HEK293T (cell line): ENCODE results near the gene SH3RF3.

Experiments used
- CTCF ChIA-PET: fragments of 350-600 bp; formaldehyde crosslinking; extraction: SDS; loops from one replicate; lab custom pipeline; 2021; ENCODE audit warnings: antibody characterized with exemption, inconsistent platforms; lab: Yijun Ruan, JAX
- POLR2A ChIA-PET: fragments of 350-600 bp; formaldehyde crosslinking; extraction: SDS; loops from one replicate; lab custom pipeline; 2020; ENCODE audit warnings: antibody characterized with exemption, inconsistent platforms; lab: Yijun Ruan, JAX
- DNase-seq: peaks from one replicate; pipeline ENCODE4 v3.0.0; 2012; ENCODE audit warnings: mixed read lengths; ENCODE audit errors: extremely low spot score
- ARNT ChIP-seq: fragments of 450-650 bp; IDR thresholded peaks from 2 replicates; pipeline ENCODE4 v1.6.1; 2017; ENCODE audit warnings: mild to moderate bottlenecking
- BHLHE40 ChIP-seq: fragments of 450-650 bp; IDR thresholded peaks from 2 replicates; pipeline ENCODE4 v1.6.1; 2016; ENCODE audit warnings: mild to moderate bottlenecking, moderate library complexity, borderline replicate concordance
- CTBP1 ChIP-seq: fragments of 450-650 bp; IDR thresholded peaks from 2 replicates; pipeline ENCODE4 v1.6.1; 2016; ENCODE audit warnings: borderline replicate concordance
- ELF4 ChIP-seq: fragments of 450-650 bp; IDR thresholded peaks from 2 replicates; pipeline ENCODE4 v1.6.1; 2017; ENCODE audit warnings: antibody characterized with exemption
- FOXA1 ChIP-seq: fragments of 450-650 bp; IDR thresholded peaks from 2 replicates; pipeline ENCODE4 v1.6.1; 2016; ENCODE audit warnings: mild to moderate bottlenecking
- FOXK2 ChIP-seq: fragments of 450-650 bp; IDR thresholded peaks from 2 replicates; pipeline ENCODE4 v1.6.1; 2016; ENCODE audit warnings: mild to moderate bottlenecking
- FOXM1 ChIP-seq: fragments of 450-650 bp; IDR thresholded peaks from 2 replicates; pipeline ENCODE4 v1.6.1; 2017; ENCODE audit warnings: mild to moderate bottlenecking, borderline replicate concordance
- HDGF ChIP-seq: fragments of 450-650 bp; IDR thresholded peaks from 2 replicates; pipeline ENCODE4 v1.6.1; 2017; ENCODE audit warnings: antibody characterized with exemption, borderline replicate concordance
- L3MBTL2 ChIP-seq: fragments of 450-650 bp; conservative IDR thresholded peaks from 2 replicates; pipeline ENCODE4 v1.6.1; 2016; ENCODE audit warnings: mild to moderate bottlenecking
- LEF1 ChIP-seq: fragments of 450-650 bp; IDR thresholded peaks from 2 replicates; pipeline ENCODE4 v1.6.1; 2017; ENCODE audit warnings: mild to moderate bottlenecking, borderline replicate concordance
- NFRKB ChIP-seq: fragments of 450-650 bp; IDR thresholded peaks from 2 replicates; pipeline ENCODE4 v1.6.1; 2016; ENCODE audit warnings: mild to moderate bottlenecking, moderate library complexity
- PKNOX1 ChIP-seq: fragments of 450-650 bp; IDR thresholded peaks from 2 replicates; pipeline ENCODE4 v1.6.1; 2016
- SP1 ChIP-seq: fragments of 450-650 bp; IDR thresholded peaks from 2 replicates; pipeline ENCODE4 v1.6.1; 2017
- SUZ12 ChIP-seq: fragments of 450-650 bp; IDR thresholded peaks from 2 replicates; pipeline ENCODE4 v1.6.1; 2016; ENCODE audit warnings: mild to moderate bottlenecking
- TARDBP ChIP-seq: fragments of 450-650 bp; IDR thresholded peaks from 2 replicates; pipeline ENCODE4 v1.6.1; 2016
- ZNF384 ChIP-seq: fragments of 450-650 bp; IDR thresholded peaks from 2 replicates; pipeline ENCODE4 v1.6.1; 2016

SH3RF3 gene

DNA sequence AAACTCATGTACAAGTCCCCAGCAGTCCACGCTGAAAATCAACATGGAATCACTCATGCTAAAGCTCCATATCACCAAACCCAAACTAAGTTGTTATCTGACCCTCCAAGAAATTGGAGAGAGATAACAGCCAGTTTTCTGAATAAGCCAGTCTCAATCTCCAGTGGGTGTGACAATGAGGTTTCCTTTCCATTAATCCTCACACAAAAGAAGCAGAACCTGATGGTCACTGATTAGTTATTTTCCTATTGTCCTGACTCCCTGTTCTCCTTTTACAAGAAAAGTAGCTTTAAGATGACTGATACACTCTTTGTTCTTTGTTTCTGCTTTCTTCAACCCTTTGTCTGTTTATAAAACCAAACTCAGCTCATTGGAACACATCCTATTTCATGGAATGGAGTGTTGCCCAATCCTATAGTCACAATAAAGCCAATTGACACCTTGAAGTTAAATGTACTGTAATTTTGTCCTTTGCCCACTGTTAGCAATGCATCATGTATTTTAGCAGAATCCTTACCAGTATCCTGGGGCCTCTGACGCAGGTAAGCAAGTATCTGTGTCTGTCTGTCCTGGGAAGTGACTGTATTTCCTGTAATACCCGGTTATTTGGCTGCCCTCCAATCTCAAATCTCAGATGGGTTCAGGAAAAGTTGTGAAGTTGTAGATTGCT is 30.6 kb upstream of the SH3RF3 start:
- TF ChIP-seq SP1 (no peak), NFRKB (no peak), ELF4 (no peak), FOXK2 (no peak), CTBP1 (no peak), ARNT (no peak), FOXM1 (no peak), L3MBTL2 (no peak), HDGF (no peak), LEF1 (no peak), PKNOX1 (no peak), TARDBP (no peak), SUZ12 (no peak), FOXA1 (no peak), ZNF384 (no peak)
- ChIA-PET POLR2A (no interaction called here), CTCF (no interaction called here)
- no peak for DNase-seq

- ChIA-PET POLR2A (no interaction called here), CTCF (no interaction called here)
Observed at GRCh38 chr2:109098921-109099273, 30.1 kb upstream of the SH3RF3 start.

DNA sequence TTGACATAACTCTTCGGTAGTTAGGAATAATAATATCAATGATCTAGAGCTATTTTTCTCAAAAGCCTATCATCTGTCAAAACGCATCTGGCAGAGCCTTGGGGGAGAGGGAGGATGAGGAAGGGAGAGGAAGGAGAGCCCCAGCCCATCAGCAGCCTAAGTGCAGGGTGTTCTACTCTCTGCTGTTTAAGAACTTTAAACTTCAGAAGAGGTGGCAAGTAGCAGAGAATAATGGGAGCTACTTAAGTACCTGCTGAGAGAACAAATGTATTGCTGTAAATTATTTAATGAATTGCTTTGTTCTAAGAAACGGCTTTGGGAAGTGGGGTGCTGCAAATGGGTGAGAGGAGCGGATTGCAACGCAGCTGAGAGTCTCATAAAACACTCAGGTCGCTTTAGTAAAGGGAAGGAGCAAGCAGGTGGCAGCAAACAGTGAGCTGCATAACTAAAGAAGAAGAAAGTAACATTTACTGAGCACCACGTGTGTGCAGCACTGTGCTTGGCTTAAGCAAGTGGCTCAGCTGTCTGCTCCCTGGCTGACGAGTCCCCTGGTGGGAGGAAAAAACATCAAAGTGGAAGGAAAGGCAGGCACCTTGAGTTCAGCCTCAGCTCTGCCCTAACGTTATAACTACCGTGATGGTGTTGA is 26.3 kb upstream of the SH3RF3 start:
- TF ChIP-seq SP1 (no peak), NFRKB (no peak), L3MBTL2 (no peak), BHLHE40 (no peak), FOXA1 (no peak), LEF1 (no peak), PKNOX1 (no peak), HDGF (no peak), FOXK2 (no peak), ZNF384 (no peak), ARNT (no peak), SUZ12 (no peak), FOXM1 (no peak), ELF4 (no peak), TARDBP (no peak), CTBP1 (no peak)
- peak; percentile 30 for DNase-seq
- ChIA-PET POLR2A (no interaction called here), CTCF (no interaction called here)

More at GRCh38 chr2:109098921-109099273, 30.1 kb upstream of the SH3RF3 start:
- no peak for TF ChIP-seq LEF1
- TF ChIP-seq CTBP1: no peak
- no peak for TF ChIP-seq FOXM1
- TF ChIP-seq ARNT: no peak
- no peak for TF ChIP-seq FOXK2
- TF ChIP-seq SP1: no peak
- no peak for TF ChIP-seq HDGF
- no peak for TF ChIP-seq PKNOX1
- no peak for TF ChIP-seq BHLHE40
- no peak for TF ChIP-seq FOXA1
- TF ChIP-seq SUZ12: no peak
- no peak for TF ChIP-seq NFRKB
- no peak for TF ChIP-seq ZNF384
- no peak for TF ChIP-seq ELF4
- DNase-seq: no peak

DNA sequence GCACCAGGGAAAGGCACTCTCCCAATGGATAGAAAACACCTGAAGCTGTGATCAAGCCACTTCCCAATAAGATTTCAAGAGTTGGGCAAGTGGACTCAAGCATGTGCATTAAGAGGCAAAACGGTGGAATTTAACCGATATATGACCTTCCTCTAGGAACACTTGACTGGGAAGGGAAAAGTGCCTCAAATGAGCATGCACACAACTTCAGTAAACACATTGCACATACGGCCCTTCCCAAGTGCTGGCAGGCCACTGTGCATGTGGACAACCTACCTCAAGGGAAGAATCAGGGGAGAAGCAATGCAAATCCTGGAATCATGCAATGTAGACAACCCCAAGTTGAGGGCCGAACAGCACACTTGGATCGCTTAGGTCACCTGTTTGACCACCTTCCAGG is 23.9 kb upstream of the SH3RF3 start:
- TF ChIP-seq ZNF384: no peak
- no peak for TF ChIP-seq BHLHE40
- no peak for TF ChIP-seq TARDBP
- TF ChIP-seq FOXA1: no peak
- TF ChIP-seq PKNOX1: no peak
- no peak for TF ChIP-seq NFRKB
- no peak for TF ChIP-seq FOXK2
- TF ChIP-seq FOXM1: no peak
- TF ChIP-seq ARNT: no peak
- ChIA-PET CTCF (interaction anchor here (0.7 kb wide), 1 partner anchor 203 kb away, joined by 4 read pairs; no protein-coding TSS in a partner anchor), POLR2A (no interaction called here)
- no peak for DNase-seq

- CTCF ChIA-PET: no interaction called here
- no peak for TF ChIP-seq BHLHE40
- no peak for TF ChIP-seq FOXM1
- no peak for TF ChIP-seq ZNF384
- TF ChIP-seq PKNOX1: no peak
- TF ChIP-seq CTBP1: no peak
- TF ChIP-seq LEF1: no peak
- DNase-seq: no peak
- POLR2A ChIA-PET: no interaction called here
Observed at GRCh38 chr2:109108740-109109139, 20.3 kb upstream of the SH3RF3 start.
